ENCODE measurements around the gene ATG9A.
"Not testable (repeated sequence)": the region's sequence is repeated elsewhere in the genome, so short reads cannot be mapped to it uniquely, and the experiment has no call there.

ATG9A gene

GRCh38 chr2:219204425-219205164 is 24.8 kb downstream of the ATG9A start:
- DNase-seq, result no peak

DNA sequence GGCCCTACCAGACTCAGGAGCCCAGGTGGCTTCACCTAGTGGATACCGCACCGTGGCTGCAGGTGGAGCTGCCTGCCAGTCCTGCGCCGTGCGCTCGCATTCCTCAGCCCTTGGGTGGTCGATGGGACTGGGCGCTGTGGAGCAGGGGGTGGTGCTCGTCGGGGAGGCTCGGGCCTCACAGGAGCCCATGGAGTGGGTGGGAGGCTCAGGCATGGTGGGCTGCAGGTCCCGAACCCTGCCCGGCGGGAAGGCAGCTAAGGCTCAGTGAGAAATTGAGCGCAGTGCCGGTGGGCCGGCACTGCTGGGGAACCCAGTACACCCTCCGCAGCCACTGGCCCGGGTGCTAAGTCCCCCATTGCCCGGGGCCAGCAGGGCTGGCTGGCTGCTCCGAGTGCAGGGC is 28.1 kb downstream of the ATG9A start:
- DNase-seq, result not testable (repeated sequence)

- not testable (repeated sequence) for DNase-seq
Observed at GRCh38 chr2:219200502-219201326, 28.7 kb downstream of the ATG9A start.

DNA sequence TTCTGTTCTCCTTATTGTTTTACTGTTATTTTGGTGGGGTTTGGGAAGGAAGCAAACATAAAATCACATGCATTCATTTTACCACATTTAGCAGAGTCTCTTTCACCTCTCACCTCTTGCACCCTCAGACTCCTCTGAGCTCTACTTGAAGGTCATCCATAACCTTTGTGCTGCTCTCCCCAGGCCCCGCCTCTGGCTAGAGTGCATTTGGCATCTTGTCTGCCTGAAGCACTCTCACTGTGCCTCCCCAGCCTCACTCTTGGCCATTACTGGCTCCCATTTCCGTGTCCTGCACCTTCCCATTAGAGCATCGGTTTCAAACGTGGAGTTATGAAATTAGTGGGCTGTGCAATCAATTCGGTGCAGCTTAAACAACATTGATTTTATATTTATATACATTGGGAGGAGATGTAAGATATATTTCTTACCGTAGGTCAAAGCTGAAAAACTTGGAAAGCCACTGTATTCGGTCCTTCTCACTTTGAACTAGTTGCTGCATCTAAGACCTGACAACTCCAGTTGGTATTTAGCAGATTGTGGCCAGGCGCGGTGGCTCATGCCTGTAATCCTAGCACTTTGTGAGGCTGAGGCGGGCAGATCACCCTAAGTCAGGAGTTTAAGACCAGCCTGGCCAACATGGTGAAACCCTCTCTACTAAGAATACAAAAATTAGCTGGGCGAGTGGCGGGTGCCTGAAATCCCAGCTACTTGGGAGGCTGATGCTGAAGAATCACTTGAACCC is 29.8 kb downstream of the ATG9A start:
- no peak for DNase-seq

GRCh38 chr2:219198974-219199373 is 30.5 kb downstream of the ATG9A start:
- DNase-seq, result no peak

- no peak for DNase-seq
Observed at GRCh38 chr2:219197388-219197787, 32.0 kb downstream of the ATG9A start.

GRCh38 chr2:219186754-219187456 is 42.5 kb downstream of the ATG9A start:
- DNase-seq, result no peak

DNA sequence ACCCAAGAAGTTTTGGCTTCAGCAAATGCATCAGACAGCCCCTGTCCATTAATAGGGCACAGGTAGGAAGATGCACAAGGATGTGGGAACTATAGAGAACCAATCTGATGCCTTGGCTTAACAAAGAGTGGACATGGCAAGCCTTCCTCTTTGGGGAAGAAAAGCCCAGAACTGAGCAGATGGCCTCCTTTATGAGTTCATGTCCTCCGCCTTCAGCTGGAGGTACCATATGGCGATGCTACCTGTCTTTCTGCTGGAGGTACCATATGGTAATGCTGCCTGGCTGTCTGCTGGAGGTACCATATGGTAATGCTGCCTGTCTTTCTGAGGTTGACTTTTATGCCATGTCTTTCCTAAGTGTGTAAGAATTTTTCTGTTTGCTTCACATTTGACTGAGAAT is 45.3 kb downstream of the ATG9A start:
- DNase-seq, result no peak

DNA sequence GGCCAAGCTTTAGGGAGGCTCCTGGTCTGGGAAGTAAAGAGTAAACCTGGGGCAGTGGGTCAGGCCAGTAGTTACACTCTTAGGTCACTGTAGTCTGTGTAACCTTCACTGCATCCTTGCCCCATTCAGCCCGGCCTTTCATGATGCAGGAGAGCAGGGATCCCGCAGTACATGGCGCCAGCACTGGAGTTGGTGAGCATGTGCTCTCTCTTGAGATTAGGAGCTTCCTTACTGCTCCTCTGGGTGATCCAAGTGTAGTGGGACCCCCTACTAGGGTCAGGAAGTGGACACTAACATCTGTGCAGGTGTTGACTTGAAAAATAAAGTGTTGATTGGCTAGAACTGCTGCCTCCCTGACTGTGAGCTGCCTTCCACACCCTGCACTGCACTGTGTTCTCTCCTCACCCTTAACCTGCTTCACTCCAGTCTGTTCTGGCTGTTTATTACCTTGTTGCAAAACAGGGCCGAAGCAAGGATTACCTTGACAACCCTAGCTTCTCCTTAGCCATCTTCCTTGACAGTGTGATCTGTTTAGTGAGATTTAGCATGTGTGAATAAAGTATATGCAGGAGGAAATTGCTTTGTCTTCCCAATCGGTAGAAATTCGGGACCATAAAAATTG is 46.2 kb downstream of the ATG9A start:
- DNase-seq, result no peak

GRCh38 chr2:219182331-219183150 is 46.9 kb downstream of the ATG9A start:
- no peak for DNase-seq

DNA sequence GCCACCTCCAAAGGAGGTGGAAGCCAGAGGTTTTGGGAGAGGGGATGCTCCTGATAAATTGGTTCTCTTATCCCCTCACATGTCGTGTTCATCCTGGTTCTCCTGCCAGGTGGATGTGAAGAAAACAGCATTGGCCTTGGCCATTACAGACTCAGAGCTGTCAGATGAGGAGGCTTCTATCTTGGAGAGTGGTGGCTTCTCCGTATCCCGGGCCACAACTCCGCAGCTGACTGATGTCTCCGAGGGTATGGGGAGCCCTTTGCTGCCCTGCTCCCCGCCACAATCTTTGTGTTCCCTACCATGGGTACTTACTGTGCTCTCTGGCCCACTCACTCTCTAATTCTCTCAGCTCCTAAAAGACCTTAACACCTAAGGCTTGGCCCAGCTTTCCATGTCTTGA is 47.9 kb downstream of the ATG9A start:
- DNase-seq, result no peak

DNA sequence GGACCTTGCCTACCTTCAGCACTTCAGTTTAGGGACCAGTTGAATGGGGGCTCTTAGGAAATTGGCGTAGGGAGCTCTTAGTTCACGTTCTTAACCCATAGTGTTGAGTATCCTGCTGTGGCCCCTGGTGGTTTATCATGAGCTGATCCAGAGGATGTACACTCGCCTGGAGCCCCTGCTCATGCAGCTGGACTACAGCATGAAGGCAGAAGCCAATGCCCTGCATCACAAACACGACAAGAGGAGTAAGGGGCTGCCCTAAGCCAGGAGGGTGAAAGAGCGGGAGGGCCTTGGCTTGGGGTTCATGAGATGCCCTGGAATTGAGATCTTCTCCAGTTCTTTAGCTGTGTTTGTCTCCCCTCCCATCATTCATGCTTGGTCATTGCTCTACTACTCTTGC is 48.5 kb downstream of the ATG9A start:
- DNase-seq, result no peak

DNA sequence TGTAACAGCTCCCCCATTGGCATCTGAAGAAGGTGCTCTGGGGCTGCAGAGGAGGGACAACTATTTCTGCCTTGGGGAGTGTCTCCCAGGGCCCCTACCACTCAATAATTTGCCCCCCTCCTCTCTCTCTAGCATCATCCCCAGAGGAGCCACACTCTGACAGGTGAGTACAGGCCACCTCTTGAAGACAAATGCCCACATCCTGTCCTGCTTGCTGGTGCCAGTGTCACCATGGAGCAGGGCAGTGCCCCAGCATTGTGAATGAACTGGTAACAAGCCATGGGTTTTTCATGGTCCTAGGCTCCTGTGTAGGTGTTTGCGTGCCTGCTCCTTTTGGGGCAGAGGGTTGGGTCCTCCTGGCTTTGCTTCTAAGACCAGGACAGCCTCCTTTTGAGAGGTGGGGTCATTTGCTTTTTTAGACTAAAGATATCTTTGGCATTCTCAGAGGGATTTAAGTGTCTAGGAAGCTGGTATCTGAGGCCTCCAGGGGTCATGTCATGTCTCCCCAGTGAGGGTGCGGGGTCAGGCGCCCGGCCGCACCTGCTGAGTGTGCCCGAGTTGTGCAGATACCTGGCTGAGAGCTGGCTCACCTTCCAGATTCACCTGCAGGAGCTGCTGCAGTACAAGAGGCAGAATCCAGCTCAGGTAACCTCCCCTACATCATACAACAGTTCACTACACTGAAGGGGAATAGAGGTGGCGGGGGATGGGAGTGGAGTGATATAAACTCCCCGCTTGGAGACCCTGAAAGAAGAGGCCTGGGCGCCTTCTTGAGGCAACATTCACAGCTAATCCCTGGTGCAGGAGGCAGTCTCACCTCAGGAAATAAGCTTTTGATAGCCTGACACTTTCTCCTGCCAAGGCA is 49.6 kb downstream of the ATG9A start:
- DNase-seq, result no peak

GRCh38 chr2:219178377-219179175 is 50.9 kb downstream of the ATG9A start:
- no peak for DNase-seq

GRCh38 chr2:219177552-219178376 is 51.7 kb downstream of the ATG9A start, which contains the start of gene RETREG2:
Gene RETREG2, plus strand, starts transcription at chr2:219178275. Its CDS starts 78 bp downstream, at chr2:219178353.
- DNase-seq, result peak; percentile 62

GRCh38 chr2:219176818-219177551 is 52.5 kb downstream of the ATG9A start, which contains the start of gene CNPPD1:
Gene CNPPD1, minus strand, starts transcription at chr2:219176925. Its CDS starts 97 bp downstream, at chr2:219176828.
- DNase-seq, result peak; percentile 67

GRCh38 chr2:219175928-219176817 is 53.3 kb downstream of the ATG9A start:
- DNase-seq, result no peak
